IMR-90 (cell line): Measurements from ENCODE around the gene PARP1. TPM values are rescaled to one million over a fixed set of nuclear protein-coding genes. Genes with fewer than 3 reads are reported as not detected.

Experiments used
- ATAC-seq: fragments of 200-7000 bp; cut with Tn5 transposase; 2 replicates; pipeline ENCODE4 v1.9.1; 2020; ENCODE audit warnings: low read depth, mild to moderate bottlenecking, moderate library complexity
- BruUV-seq: library from RNA; stranded (reverse); fragments of 400-500 nt; replicated peaks from 2 replicates; lab custom pipeline; 2021; lab: Mats Ljungman, UMichigan
- CTCF ChIA-PET: fragments of 300-600 bp; formaldehyde crosslinking; extraction: SDS; loops from one replicate; lab custom pipeline; 2021; ENCODE audit warnings: antibody characterized with exemption; lab: Yijun Ruan, JAX
- POLR2A ChIA-PET: fragments of 300-600 bp; sonication (Branson Sonifier 250); formaldehyde crosslinking; loops from one replicate; lab custom pipeline; 2022; ENCODE audit warnings: antibody characterized with exemption; ENCODE audit not compliant: unreplicated experiment; lab: Charles Lee
- DNase-seq: peaks from one replicate; pipeline ENCODE4 v3.0.0; 2013
- H2AFZ ChIP-seq: replicated peaks from 2 replicates; pipeline ENCODE3; 2013; ENCODE audit warnings: low read length, mild to moderate bottlenecking; ENCODE audit not compliant: poor library complexity
- H2AK5ac ChIP-seq: 2 replicates; pipeline ENCODE4 v1.6.1; 2013; ENCODE audit warnings: low read depth, low read length, inconsistent platforms
- H2AK9ac ChIP-seq: replicated peaks from 2 replicates; pipeline ENCODE3; 2013; ENCODE audit warnings: mild to moderate bottlenecking, low read depth, low read length, moderate library complexity; ENCODE audit not compliant: poor library complexity
- H2BK120ac ChIP-seq: 2 replicates; pipeline ENCODE4 v1.6.1; 2013; ENCODE audit warnings: low read depth, low read length, inconsistent platforms
- H2BK15ac ChIP-seq: 3 replicates; pipeline ENCODE4 v1.6.1; 2013; ENCODE audit warnings: low read depth, low read length, inconsistent platforms
- H2BK20ac ChIP-seq: 2 replicates; pipeline ENCODE4 v1.6.1; 2013; ENCODE audit warnings: low read depth, mild to moderate bottlenecking, inconsistent platforms, low read length, moderate library complexity
- H2BK5ac ChIP-seq: 2 replicates; pipeline ENCODE4 v1.6.1; 2013; ENCODE audit warnings: mild to moderate bottlenecking, low read depth, low read length, inconsistent platforms; ENCODE audit not compliant: poor library complexity, severe bottlenecking
- H3K14ac ChIP-seq: replicated peaks from 2 replicates; pipeline ENCODE4 v1.6.1; 2013; ENCODE audit warnings: low read depth, low read length, inconsistent platforms
- H3K18ac ChIP-seq: 2 replicates; pipeline ENCODE4 v1.6.1; 2013; ENCODE audit warnings: low read depth, low read length, control low read depth
- H3K23ac ChIP-seq: 2 replicates; pipeline ENCODE4 v1.6.1; 2013; ENCODE audit warnings: low read depth, low read length, inconsistent platforms
- H3K27ac ChIP-seq: 2 replicates; pipeline ENCODE4 v1.5.1; 2013; ENCODE audit warnings: mild to moderate bottlenecking, control low read depth, low read length; ENCODE audit not compliant: insufficient read depth
- H3K27me3 ChIP-seq: 2 replicates; pipeline ENCODE4 v1.6.1; 2013; ENCODE audit warnings: low read length; ENCODE audit not compliant: control insufficient read depth, insufficient read depth
- H3K36me3 ChIP-seq: 2 replicates; pipeline ENCODE4 v1.6.1; 2013; ENCODE audit warnings: low read length, mixed read lengths; ENCODE audit not compliant: control insufficient read depth, insufficient read depth
- H3K4ac ChIP-seq: 2 replicates; pipeline ENCODE4 v1.6.1; 2013; ENCODE audit warnings: low read depth, low read length, inconsistent platforms
- H3K4me1 ChIP-seq: 2 replicates; pipeline ENCODE4 v1.6.1; 2013; ENCODE audit warnings: low read length, mixed read lengths; ENCODE audit not compliant: control insufficient read depth, insufficient read depth
- H3K4me2 ChIP-seq: 2 replicates; pipeline ENCODE4 v1.6.1; 2013; ENCODE audit warnings: low read depth, mild to moderate bottlenecking, control low read depth, low read length, moderate library complexity
- H3K4me3 ChIP-seq: 2 replicates; pipeline ENCODE4 v1.5.1; 2013; ENCODE audit warnings: low read depth, mild to moderate bottlenecking, control low read depth, low read length, moderate library complexity; ENCODE audit not compliant: insufficient read depth
- H3K56ac ChIP-seq: 2 replicates; pipeline ENCODE4 v1.6.1; 2013; ENCODE audit warnings: low read length, inconsistent platforms; ENCODE audit not compliant: insufficient read depth; ENCODE audit errors: extremely low read depth
- H3K79me1 ChIP-seq, 2 experiments: 2 replicates each; pipeline ENCODE4 v1.6.1; 2013; ENCODE audit warnings: low read length in 2 of 2, inconsistent platforms in 1 of 2, low read depth in 1 of 2
- H3K9ac ChIP-seq: 2 replicates; pipeline ENCODE4 v1.6.1; 2013; ENCODE audit warnings: low read depth, low read length, control low read depth
- H3K9me1 ChIP-seq: 2 replicates; pipeline ENCODE4 v1.6.1; 2013; ENCODE audit warnings: low read length, inconsistent platforms; ENCODE audit not compliant: insufficient read depth
- H3K9me3 ChIP-seq: 2 replicates; pipeline ENCODE4 v1.6.1; 2013; ENCODE audit warnings: low read length; ENCODE audit not compliant: control insufficient read depth, insufficient read depth
- H4K20me1 ChIP-seq: 2 replicates; pipeline ENCODE4 v1.6.1; 2013; ENCODE audit warnings: low read length, inconsistent platforms; ENCODE audit not compliant: insufficient read depth
- H4K5ac ChIP-seq: 2 replicates; pipeline ENCODE4 v1.6.1; 2013; ENCODE audit warnings: mild to moderate bottlenecking, low read depth, low read length, control low read depth
- H4K8ac ChIP-seq, 2 experiments: 2 replicates each; pipeline ENCODE4 v1.6.1; 2013; ENCODE audit warnings: low read depth in 2 of 2, low read length in 2 of 2, control low read depth in 1 of 2, inconsistent platforms in 1 of 2
- H4K91ac ChIP-seq: 2 replicates; pipeline ENCODE4 v1.6.1; 2013; ENCODE audit warnings: low read depth, low read length, inconsistent platforms; ENCODE audit not compliant: insufficient read depth
- BHLHE40 ChIP-seq: fragments of 150-350 bp; IDR thresholded peaks from 2 replicates; pipeline ENCODE4 v1.6.1; 2016; ENCODE audit warnings: mild to moderate bottlenecking, low read depth, low read length
- CEBPB ChIP-seq: IDR thresholded peaks from 2 replicates; pipeline ENCODE4 v1.6.1; 2012; ENCODE audit warnings: low read depth, low read length, improper control_type of control experiment
- CHD1 ChIP-seq: IDR thresholded peaks from 2 replicates; pipeline ENCODE4 v1.6.1; 2012; ENCODE audit warnings: low read depth, low read length, improper control_type of control experiment
- CTCF ChIP-seq: conservative IDR thresholded peaks from 2 replicates; pipeline ENCODE4 v1.5.1; 2012; ENCODE audit warnings: mild to moderate bottlenecking, low read depth, low read length, improper control_type of control experiment
- ELK1 ChIP-seq: fragments of 150-350 bp; IDR thresholded peaks from 2 replicates; pipeline ENCODE4 v1.6.1; 2016; ENCODE audit warnings: low read depth, mild to moderate bottlenecking, low read length, moderate library complexity, borderline replicate concordance
- FOS ChIP-seq: fragments of 150-350 bp; IDR thresholded peaks from 2 replicates; pipeline ENCODE4 v1.6.1; 2016; ENCODE audit warnings: low read depth, low read length
- MAFK ChIP-seq: IDR thresholded peaks from 2 replicates; pipeline ENCODE4 v1.6.1; 2012; ENCODE audit warnings: low read depth, low read length, improper control_type of control experiment
- MAZ ChIP-seq: IDR thresholded peaks from 2 replicates; pipeline ENCODE4 v1.6.1; 2012; ENCODE audit warnings: low read depth, mild to moderate bottlenecking, low read length, improper control_type of control experiment, moderate library complexity, borderline replicate concordance
- MXI1 ChIP-seq: IDR thresholded peaks from 2 replicates; pipeline ENCODE4 v1.6.1; 2012; ENCODE audit warnings: low read depth, mild to moderate bottlenecking, low read length, moderate library complexity, borderline replicate concordance
- NFE2L2 ChIP-seq: fragments of 150-350 bp; IDR thresholded peaks from 2 replicates; pipeline ENCODE4 v1.6.1; 2016; ENCODE audit warnings: low read depth, mild to moderate bottlenecking, low read length
- POLR2A ChIP-seq: IDR thresholded peaks from 2 replicates; pipeline ENCODE4 v1.6.1; 2012; ENCODE audit warnings: mild to moderate bottlenecking, low read depth, low read length
- RAD21 ChIP-seq: IDR thresholded peaks from 2 replicates; pipeline ENCODE4 v1.6.1; 2012; ENCODE audit warnings: low read length, improper control_type of control experiment
- RFX5 ChIP-seq: IDR thresholded peaks from 2 replicates; pipeline ENCODE4 v1.8.0; 2012; ENCODE audit warnings: low read depth, mild to moderate bottlenecking, low read length, moderate library complexity
- SMC3 ChIP-seq: fragments of 150-350 bp; IDR thresholded peaks from 2 replicates; pipeline ENCODE4 v1.6.1; 2016; ENCODE audit warnings: low read depth, mild to moderate bottlenecking, antibody characterized with exemption, low read length, moderate library complexity
- USF2 ChIP-seq: fragments of 150-350 bp; IDR thresholded peaks from 2 replicates; pipeline ENCODE4 v1.6.1; 2017; ENCODE audit warnings: mild to moderate bottlenecking, antibody characterized with exemption, low read length, low read depth
- WGBS, 2 experiments: methylation state at CpG; one replicate each; pipeline versions ENCODE4 v1.1.5 to v1.1.7; 2013; ENCODE audit warnings: missing lambda C conversion rate in 2 of 2; ENCODE audit not compliant: insufficient read length in 1 of 2; ENCODE audit errors: extremely low coverage in 2 of 2; 5-methylcytosine and 5-hydroxymethylcytosine counted together
- dilution Hi-C: fragments of 300-500 bp; cut with HindIII; formaldehyde crosslinking; loops from one replicate; pipeline ENCODE4 v1.14.3; 2018; ENCODE audit warnings: low sequenced_read_pairs; ENCODE audit not compliant: unreplicated experiment
- in situ Hi-C: fragments of 300-500 bp; cut with MboI; formaldehyde crosslinking; loops from 3 replicates; pipeline ENCODE4 v1.14.3; 2019; ENCODE audit warnings: low sequenced_read_pairs, inconsistent platforms, mixed read lengths
- intact Hi-C: fragments of 100-400 bp; cut with micrococcal nuclease; formaldehyde crosslinking; loops from 2 replicates; pipeline ENCODE4 v1.10.0; 2022
- polyA plus RNA-seq, 3 experiments: library from polyadenylated mRNA; depleted of rRNA; stranded (reverse); fragments of >200 nt; gene quantifications; 2 replicates each; pipeline ENCODE4 v1.2.3, GENCODE V29; 2012; ENCODE audit warnings: low replicate concordance in 1 of 3
- total RNA-seq: library from RNA; depleted of rRNA; stranded (reverse); fragments of >200 nt; gene quantifications from 2 replicates; pipeline ENCODE4 v1.2.3, GENCODE V29; 2012

Gene PARP1
- total and polyA plus RNA-seq, 2 of the 4 experiments (the other 2 are of a cell fraction), result 86.5 to 105 TPM

- Histone ChIP-seq H3K9me3 (no peaks in the 10 kb centered on the region), H3K18ac (no peak overlapping the region), H4K5ac (no peak overlapping the region), H3K4me3 (no peak overlapping the region), H3K56ac (no peak overlapping the region), H2AK5ac (no peak overlapping the region), H3K9me1 (peaks cover 28% of the 10 kb centered on the region), H3K27ac (no peak overlapping the region), H4K91ac (no peak overlapping the region), H3K27me3 (no peaks in the 10 kb centered on the region), H2BK5ac (no peak overlapping the region), H3K79me1 (peaks cover 49 to 73% of the 10 kb centered on the region in 2 experiments), H4K8ac (no peak overlapping the region), H2AK9ac (no peak overlapping the region), H2BK120ac (no peak overlapping the region), H3K4me2 (no peak overlapping the region), H3K4me1 (peaks cover 16% of the 10 kb centered on the region), H3K23ac (no peak overlapping the region), H3K9ac (no peak overlapping the region), H2BK20ac (no peak overlapping the region), H4K20me1 (peaks cover 27% of the 10 kb centered on the region), H2AFZ (no peak overlapping the region), H3K4ac (no peak overlapping the region), H3K14ac (no peak overlapping the region), H3K36me3 (peaks cover 28% of the 10 kb centered on the region), H2BK15ac (no peak overlapping the region)
- no TSS peak for BruUV-seq
- intact Hi-C loops, result no loop called here
- POLR2A ChIA-PET, result no interaction called here
- ATAC-seq, result no peak
- dilution Hi-C loops, result no loop called here
- CTCF ChIA-PET, result interaction anchor here (1.7 kb wide), 1 partner anchor 7 kb away, joined by 3 read pairs; the partner anchor contains the start of gene PARP1
- DNase-seq, result no peak
- in situ Hi-C loops, result no loop called here
- WGBS, 2 experiments, result 97% methylated on average over 7 of the region's 11 CpGs; no CpG with 5 or more reads in 1 of the 2 experiments
- no peak for TF ChIP-seq USF2
- TF ChIP-seq CEBPB, result no peak
- no peak for TF ChIP-seq CHD1
- no peak for TF ChIP-seq MXI1
- TF ChIP-seq CTCF, result no peak
- TF ChIP-seq BHLHE40, result no peak
- TF ChIP-seq POLR2A, result no peak
- no peak for TF ChIP-seq RAD21
- TF ChIP-seq MAZ, result no peak
- no peak for TF ChIP-seq FOS
- no peak for TF ChIP-seq MAFK
- no peak for TF ChIP-seq SMC3
- no peak for TF ChIP-seq ELK1
- no peak for TF ChIP-seq NFE2L2
- no peak for TF ChIP-seq RFX5
Observed at GRCh38 chr1:226400519-226401354, 7.2 kb downstream of the PARP1 start.
